GM12872 (cell line): ENCODE measurements around the gene ZMYND8.

Experiments
- TF ChIP-seq, protein P1 (sequence below): IDR thresholded peaks from 3 replicates; pipeline ENCODE4 v1.5.1; 2011; ENCODE audit warnings: low read depth, mild to moderate bottlenecking, low read length, moderate library complexity; ENCODE audit not compliant: insufficient read depth

Gene ZMYND8

DNA sequence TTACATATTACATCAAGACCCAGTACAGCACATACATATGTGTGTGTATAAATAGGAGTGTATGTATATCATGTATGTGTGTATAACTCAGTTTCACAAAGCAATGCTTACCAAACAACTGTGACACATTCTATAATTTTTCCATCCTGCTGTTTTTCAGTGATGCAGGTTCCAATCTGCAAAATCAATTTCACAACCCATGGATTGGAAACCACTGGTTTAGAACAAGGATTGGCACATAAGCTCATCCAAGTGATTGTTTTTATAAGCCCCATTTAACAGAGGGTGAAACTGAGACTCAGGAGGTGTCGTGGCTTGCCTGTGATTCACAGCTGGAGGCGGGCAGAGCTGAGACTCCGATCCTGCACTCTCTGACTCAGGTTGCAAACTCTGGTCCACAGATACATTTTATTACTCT lies 158.2 kb downstream of the ZMYND8 start:
- TF ChIP-seq, protein P1, sequence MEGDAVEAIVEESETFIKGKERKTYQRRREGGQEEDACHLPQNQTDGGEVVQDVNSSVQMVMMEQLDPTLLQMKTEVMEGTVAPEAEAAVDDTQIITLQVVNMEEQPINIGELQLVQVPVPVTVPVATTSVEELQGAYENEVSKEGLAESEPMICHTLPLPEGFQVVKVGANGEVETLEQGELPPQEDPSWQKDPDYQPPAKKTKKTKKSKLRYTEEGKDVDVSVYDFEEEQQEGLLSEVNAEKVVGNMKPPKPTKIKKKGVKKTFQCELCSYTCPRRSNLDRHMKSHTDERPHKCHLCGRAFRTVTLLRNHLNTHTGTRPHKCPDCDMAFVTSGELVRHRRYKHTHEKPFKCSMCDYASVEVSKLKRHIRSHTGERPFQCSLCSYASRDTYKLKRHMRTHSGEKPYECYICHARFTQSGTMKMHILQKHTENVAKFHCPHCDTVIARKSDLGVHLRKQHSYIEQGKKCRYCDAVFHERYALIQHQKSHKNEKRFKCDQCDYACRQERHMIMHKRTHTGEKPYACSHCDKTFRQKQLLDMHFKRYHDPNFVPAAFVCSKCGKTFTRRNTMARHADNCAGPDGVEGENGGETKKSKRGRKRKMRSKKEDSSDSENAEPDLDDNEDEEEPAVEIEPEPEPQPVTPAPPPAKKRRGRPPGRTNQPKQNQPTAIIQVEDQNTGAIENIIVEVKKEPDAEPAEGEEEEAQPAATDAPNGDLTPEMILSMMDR = no peak

DNA sequence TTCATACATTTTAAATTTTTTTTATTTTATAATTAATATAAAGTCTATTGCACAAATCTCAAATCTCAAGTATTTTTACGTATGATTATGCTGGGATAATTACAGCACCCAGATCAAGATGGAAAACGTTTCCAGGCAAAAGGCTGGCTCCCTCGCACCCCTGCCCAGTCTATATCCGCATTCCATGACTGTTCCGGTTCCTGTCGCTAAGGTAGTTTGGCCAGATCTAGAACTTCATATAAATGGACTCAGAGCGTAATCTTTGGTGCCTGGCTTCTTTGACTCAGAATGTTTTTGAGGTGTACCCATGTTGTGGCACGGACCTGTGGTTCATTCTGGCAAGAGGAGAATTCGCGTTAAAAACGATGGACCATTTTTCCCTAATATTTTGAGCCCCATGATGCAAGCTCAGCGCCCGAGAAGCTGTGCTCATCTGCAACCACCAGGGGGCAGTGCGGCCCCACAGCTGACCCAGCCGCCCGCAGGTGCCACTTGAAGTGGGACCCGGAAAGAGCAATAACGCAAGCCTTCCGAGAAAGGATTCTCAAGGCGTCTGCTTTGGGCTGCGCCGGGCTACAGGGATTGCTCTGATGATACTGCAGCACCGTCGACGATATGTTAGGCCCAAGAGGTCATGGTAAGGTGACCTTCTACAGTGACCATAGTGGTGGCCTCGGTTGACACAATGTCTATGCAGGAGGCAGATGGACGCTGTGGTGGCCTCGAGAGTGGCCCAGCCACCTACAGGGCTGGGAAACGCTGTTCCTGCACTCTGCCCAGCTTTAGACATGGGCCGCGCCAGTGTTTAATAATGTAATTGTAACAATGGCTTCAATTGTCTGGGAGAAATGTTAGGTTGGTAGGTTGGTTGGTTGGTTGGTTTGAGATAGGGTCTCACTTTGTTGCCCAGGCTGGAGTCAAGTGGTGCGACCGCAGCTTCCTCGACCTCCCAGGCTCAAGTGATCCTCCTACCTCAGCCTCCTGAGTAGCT lies 160.1 kb downstream of the ZMYND8 start:
- TF ChIP-seq, protein P1 = peak; percentile 95

GRCh38 chr20:47195573-47195972 lies 160.9 kb downstream of the ZMYND8 start:
- TF ChIP-seq, protein P1 = no peak

GRCh38 chr20:47191956-47192355 lies 164.5 kb downstream of the ZMYND8 start:
- TF ChIP-seq, protein P1 = no peak

GRCh38 chr20:47191074-47191673 lies 165.3 kb downstream of the ZMYND8 start:
- TF ChIP-seq, protein P1 = no peak

DNA sequence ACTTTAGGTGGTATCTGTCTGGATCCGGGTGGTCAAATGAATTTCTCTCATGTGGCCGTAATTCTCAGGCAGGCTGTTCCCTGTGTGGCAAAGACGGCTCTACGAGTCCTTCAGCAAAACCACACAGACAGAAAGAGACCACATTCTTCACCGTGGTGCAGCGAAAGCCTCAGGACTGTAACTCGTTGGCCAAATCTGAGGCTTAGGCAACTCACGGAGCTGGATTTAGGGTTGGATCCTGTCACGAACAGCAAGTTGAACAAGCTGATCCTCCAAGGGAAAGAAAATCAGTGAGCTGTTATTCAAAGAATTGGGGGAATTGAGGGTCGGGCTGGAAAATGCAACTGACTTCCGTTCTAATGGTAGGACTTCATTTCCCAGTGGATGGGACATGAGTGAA lies 167.4 kb downstream of the ZMYND8 start:
- TF ChIP-seq, protein P1 = no peak

- TF ChIP-seq, protein P1 = no peak
These were observed 168.0 kb downstream of the ZMYND8 start for GRCh38 chr20:47188540-47188939.
